HG03039 (cell line): ENCODE measurements around the gene TLE4.
"Not testable (repeated sequence)": the region's sequence is repeated elsewhere in the genome, so short reads cannot be mapped to it uniquely, and the experiment has no call there.

Experiments used
- ATAC-seq: cut with Tn5 transposase; IDR thresholded peaks from one replicate; pipeline ENCODE4 v1.9.1; 2021; ENCODE audit warnings: mild to moderate bottlenecking, moderate library complexity; ENCODE audit not compliant: unreplicated experiment

The TLE4 gene

DNA sequence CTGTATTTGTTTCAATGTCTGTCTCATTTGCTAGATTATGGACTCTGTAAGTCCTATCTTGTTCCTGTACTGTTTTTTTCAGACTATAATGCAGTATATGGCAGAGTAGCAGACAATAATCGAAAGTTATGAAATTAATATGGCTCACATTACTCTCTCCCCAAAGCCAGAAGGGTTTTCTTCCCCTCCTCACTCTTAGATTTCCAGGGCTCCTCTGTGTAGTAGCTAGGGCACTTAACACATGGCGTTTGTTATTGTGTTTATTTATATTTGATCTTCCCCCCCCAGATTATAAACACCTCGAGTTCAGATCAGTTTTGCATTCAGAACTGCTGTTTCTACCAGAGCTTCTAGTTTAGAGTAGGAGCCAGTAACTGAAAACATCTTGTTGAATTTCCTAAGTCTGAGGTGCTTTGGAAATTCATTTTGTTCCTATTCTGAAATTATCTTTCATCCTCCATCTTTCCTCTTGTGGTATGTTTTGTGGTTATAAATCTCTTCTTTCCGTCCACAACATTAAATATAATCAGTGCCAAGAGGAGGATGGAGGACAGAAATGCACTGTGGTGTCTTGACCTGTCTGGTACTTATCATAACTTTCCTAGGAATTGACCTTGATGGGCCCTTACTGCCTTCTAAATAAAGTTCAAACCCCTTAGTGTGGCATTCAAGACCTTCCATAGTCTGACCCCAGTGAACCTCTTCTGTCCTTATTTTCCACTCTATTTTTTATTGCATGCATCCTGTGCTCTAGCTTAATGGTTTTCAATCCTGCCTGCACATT is 27.0 kb downstream of the TLE4 start:
- no peak for ATAC-seq

DNA sequence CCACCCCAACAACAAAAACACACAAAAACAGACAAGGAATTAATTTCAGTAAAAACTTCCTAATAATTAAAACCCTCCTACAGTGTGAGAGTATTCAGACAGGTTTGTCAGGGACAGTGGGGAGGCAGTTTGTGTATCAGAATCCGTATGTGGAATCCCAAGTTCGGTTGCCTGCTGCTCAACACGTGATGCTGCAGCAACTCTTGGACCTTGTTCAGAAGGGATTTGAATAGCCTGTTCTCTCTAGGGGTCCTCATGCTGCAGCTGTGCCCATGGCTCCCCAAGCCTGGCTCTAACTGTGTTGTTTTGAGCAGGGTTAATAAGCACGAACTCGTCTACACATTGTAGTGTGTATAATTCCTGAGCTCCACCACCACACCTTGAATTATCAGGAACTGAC is 28.7 kb downstream of the TLE4 start:
- ATAC-seq, result no peak

DNA sequence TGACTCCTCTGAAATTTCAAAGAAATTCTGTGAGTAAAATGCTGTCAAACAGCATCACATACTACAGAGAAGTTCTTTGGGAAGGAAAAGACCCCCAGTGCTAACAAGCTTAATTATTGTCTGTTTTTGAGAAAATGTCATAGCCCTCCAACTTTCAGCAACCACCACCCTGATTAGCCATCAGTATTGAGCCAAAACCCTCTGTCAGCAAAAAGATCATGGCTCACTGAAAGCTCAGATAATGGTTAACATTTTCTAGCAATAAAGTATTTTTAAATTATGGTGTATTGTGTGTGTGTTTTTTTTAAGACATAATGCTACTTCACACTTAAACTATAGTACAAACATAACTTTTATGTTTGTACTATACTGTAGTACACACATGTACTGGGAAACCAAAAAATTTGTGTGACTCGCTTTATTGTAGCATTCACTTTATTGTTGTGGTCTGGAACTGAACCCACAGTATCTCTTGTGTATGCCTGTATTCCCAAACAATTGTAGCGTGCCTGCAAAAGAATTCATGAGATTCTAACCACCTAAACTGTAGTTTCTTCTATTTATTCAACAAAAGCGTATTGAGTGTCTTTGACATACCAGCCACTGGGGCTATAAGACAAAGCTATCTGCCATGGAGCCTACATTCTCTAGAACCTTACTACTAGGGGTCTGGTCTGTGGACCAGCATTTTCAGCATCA is 31.6 kb downstream of the TLE4 start:
- no peak for ATAC-seq

DNA sequence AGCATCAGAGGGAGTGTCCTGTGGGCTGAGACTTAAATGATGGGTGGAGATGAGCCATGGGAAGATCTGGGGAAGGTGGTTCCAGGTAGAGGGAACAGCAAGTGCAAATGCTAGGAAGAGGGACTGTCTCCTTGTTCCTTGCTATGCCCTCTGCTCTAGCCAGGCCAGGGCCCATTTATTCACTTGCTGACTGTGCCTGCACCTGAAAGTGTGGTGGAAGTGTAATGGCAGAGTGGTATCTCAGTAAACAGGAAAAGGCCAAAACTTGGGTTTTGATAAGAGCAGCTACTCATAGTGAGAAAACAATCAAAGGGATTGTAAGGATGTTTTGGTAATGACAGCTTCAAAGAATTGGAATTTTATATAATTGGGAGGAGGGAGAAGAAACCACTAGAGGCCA is 32.4 kb downstream of the TLE4 start:
- no peak for ATAC-seq

DNA sequence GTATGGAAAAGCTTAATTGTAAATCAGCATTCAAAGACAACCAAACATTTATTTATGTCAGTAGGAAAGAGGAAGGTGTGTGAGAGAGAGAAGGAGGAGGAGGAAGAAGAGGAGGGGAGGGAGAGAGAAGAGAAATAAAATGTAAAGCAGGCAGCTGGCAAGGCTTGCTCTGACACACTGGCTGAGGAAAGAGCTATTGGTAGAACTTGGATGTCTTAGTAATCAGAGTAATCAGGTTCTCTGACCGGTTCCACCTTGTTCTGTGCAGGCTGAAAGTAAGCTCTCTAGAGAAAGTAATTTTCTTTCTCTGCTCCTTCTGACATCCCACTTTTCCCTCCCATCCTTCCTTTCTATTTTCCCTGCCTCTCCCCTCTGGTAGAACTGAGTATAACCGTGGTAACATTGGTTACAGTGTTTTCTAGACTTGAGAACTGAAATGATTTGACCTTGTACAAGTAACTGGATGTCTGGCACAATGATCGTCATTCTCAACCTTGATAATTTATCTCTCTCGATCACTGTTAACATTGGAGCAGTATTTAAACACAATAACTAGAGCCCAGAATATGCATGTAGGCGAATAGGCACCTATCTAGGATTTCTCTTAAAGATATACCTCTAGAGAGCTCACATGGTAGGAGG is 33.3 kb downstream of the TLE4 start:
- ATAC-seq, result no peak

DNA sequence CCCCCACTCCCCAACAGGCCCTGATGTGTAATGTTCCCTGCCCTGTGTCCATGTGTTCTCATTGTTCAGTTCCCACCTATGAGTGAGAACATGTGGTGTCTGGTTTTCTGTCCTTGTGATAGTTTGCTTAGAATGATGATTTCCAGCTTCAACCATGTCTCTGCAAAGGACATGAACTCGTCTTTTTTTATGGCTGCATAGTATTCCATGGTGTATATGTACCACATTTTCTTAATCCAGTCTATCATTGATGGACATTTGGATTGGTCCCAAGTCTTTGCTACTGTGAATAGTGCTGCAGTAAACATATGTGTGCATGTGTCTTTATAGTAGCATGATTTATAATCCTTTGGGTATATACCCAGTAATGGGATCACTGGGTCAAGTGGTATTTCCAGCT is 34.8 kb downstream of the TLE4 start:
- not testable (repeated sequence) for ATAC-seq

DNA sequence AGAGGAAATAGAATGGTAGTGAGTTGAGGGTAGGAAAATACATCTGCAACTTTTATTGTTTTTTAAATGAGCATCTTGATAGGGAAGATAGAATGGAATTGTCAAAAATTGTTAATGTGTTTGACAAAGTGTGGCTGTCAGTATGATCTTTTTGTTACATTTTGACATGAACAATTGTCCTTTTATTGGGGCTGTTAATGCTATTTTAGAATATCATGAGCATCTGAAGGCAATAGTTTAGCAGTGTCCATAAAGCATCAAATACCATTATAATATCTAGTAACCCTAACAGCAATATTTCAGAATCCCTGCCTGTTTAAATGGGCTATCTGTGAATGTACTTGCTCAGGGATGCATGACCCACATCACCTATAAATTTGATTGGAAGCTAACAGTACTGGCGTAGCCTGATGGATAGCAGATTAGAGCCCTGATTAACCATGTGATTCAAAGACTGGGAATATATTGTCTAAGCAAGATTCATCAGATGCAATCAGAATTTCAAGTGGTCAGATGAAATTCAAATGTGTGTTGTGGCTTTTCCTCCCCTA is 37.8 kb downstream of the TLE4 start:
- ATAC-seq, result no peak

DNA sequence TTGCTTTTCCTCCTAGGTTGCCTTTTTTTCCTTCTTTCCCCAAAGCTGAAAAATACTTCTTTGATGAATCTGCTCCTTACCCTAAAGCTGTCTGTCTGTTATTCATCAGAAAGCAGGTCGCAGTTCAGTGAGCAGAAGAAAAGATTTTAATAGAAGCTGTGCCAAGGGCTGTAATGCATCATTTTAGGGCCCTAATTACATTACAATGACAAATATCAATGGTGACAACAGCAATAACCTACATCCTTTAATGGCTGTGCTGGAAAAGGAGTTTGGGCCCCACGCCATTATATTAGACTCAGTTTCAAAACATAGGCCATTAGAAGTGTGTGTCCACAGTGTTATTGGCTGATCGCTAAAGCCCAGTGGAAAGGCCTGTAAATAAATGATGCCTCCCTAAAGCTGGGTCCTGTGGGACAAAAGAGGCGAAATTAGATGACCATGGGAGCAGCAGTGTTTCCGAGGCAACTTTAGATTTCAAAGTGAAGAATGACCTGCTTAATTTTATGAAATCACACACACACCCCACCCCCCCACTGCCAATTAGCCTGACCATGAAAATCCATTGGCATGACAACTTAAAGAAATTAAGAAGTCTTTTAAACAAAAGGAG is 38.4 kb downstream of the TLE4 start:
- no peak for ATAC-seq

DNA sequence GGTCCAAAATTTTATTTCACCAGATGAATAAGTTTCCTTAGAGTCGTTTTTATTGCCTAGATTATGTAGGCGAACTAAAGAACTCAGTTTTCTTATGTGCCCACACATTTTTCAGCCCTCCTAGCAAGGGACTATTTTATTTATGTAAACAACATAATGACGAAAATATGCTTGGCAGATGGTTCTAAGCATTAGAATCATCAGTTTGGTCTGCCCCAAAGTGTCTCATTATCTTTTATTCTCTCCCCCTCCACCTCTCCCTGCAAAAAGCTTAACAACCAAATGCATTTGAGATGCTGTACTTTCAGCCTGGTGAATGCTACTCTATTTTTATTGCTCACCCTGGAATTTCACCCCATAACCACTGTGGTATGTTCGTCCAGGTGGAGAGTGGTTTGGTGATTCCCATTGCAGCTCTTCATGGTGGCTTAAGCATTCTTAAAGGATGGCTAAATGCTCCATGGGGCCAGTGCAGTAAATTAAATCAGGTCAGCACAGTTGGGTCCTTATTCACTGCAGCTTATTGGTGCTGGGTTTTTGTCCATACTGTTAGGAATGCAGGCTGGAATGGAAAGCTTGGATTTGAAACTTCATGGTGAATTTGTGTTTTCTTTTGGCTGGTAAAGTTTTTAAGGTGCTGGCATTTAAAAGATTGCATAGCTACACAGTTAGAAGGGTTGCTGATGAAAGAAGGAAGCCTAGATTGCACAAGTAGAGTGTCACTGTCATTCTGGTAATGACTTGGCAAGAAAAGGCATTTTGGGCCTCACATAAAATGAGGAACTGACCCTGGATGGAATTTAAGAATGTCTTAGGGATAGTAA is 39.2 kb downstream of the TLE4 start:
- ATAC-seq, result peak; percentile 92

DNA sequence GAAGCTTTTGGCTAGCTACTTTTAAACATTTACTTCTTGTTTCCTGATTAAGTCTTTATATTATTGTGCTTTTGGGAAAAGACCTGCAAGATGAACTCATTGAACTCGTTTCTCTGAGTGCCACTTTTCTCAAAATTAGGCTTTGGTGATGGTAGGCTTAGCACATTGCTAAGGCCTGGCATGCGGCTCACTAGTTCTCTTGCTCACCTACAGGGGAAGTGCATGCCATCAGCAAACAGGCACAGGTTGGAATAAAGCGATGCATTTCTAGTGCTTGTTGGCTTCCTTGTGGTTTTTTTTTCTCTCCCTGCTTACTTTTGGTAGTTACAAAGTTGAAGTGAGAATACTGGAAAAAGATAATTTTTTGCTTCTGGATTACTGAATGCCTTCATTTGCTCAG is 41.4 kb downstream of the TLE4 start:
- ATAC-seq, result no peak

DNA sequence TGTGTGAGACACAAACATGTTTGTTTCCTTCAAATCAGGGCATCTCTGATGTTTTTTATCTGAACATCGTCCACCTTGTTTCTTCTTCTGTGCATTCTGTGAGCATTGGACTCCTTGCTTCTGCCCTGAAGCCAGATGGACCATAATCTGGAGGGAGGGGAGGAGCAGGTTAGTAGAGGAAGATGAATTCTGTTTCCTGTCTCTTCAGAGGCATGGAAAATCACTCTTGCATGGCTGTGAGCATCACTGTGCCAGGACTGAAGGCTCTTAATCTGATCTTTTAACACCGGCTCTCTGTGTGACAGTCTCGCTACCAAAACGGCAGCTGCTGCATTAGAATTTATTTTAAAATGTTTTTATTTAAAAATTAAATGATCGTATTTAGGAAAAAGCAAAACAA is 43.3 kb downstream of the TLE4 start:
- no peak for ATAC-seq

DNA sequence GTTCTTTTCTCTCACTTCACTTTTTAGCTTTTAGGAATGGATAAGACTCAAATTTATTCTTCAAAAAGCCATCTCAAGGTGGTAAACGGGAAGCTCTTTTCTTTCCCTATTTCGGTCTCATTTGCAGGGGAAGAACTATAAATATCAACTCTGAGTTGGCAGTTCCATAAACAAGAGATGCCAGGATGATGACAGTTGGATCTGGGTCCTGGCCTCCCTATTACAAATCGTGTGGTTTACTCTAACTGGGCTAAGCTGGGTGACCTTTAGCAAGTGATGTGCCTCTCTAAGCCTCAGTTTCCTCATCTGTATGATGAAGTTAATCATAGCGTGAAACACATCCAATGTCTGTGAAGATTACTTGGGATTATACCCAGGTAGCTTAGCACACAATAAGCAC is 44.2 kb downstream of the TLE4 start:
- no peak for ATAC-seq

DNA sequence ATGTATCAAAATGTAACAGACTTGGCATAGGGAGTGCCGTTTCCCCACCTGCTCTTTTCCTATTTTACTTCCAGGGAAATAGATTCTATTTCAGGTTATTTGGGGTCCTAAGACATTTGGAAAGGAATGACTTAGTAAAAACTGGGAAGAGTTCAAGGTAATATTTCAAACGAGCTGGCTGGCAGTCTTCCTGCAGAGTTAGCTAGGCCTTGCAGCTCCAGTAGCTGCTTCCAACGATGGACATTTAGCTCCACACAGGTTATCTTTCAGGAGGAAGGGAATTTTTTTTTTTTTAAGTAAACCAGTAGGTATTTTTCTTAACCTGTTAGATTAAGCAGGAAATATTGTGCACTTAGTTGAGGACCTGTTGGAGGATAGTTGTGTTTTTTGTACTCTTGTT is 45.2 kb downstream of the TLE4 start:
- no peak for ATAC-seq

DNA sequence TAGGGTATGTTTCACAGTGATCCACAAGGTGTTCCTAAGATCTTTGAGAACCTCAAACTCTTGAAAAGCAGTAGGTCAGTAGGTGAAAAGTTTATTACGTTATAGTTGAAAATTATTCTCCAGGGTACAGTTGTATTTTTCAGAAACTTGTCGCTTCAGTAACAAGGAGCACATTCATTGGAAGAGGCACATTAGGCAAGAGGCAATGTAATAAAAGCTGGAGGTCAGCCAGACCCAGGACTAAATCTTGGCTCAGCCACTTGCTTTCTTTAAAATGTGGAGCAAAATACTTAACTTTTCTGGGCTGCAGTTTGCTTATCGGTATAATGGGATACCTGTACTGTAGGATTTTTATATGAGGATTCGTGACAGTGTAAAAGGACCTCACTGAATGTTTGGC is 45.6 kb downstream of the TLE4 start:
- ATAC-seq, result no peak

DNA sequence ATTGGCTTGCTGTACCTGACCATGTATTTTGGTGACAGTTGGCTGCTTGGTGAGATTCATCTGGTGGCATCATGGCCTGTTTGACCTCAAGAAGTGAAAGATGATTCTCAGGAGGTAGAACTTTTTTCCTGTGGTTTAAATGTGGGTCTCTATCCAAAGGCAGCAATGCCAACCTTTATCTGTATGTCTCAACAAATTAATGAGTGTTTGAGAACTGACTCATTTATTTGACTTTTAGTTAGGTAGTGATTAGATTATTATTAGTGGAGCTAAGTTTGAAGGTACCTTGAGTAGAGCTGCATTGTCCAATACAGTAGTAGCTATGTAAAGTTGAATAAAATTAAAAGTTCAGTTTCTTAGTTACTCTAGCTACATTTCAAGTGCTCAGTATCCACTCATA is 48.2 kb downstream of the TLE4 start:
- ATAC-seq, result no peak

DNA sequence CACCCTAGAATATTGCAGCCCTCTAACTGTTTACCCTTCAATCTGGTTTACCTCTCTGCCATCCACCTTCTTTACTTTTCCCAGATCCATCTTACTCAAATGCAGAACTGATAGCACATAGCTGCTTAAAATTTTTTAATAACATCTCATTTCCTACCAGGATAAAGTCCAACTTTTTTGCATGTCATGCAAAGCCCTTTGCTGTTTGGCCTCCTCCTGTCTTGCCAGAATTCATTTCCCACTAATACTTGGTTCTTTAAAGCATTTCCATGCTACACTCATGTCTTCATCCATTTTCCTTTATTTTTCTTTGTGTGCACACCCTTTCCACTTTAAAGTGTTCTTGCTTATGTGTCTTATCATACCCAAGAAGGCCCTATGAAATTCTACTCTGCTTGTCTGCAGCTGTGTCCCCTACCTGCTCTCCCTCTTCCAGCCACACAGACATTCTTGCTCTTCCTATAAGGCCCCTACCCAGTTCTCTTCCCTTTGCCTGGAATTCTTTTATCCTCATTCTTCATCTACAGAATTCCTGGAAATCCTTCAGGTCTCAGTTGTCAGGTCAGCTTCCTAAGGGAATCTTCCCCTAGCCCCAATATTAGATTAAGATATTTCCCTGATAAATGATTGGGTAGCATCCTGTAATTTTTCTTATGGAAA is 50.3 kb downstream of the TLE4 start:
- no peak for ATAC-seq

DNA sequence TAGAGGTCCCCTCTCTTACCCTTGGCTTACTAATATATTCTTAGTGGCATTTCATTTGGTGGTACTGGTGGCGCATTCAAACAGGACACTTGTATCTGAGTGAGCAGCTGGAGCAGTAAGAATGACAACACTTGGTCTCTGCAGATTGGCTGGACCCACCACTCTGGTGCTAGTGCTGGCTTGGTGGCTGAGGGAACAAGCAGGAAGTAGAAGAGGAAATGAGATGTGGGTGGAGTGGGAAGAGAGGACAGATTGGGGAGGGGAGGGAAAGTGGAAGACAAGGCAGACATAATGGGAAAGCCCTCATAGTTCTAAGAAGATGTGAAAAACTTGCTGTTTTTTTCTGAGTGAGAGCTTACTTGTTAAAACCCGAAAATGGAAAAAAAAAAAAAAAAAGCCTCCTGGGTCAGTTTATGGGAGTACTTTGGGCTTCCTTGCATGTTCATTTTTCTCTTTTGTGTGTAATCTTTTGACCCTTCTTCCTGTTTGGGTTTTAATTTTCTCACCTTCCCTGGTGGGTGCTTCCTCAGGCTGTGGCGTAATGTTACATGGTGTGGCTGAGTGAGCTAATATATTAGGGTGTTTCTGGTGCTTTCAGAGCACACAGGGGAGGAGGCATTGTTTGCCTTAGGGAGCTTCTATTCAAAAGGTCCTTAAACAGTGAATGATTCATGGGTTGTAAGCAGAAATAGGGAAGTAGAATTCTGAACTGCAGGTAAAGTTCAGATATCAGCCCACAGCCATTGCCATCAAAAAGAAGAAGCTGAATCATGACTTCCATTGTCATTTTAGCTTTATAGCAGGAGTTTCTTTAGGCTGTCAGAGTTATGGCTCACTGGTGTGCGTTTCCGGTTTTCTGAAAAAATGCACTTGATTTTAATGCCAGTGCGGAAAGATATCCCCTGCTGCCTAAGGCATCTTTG is 52.3 kb downstream of the TLE4 start:
- peak; percentile 85 for ATAC-seq

DNA sequence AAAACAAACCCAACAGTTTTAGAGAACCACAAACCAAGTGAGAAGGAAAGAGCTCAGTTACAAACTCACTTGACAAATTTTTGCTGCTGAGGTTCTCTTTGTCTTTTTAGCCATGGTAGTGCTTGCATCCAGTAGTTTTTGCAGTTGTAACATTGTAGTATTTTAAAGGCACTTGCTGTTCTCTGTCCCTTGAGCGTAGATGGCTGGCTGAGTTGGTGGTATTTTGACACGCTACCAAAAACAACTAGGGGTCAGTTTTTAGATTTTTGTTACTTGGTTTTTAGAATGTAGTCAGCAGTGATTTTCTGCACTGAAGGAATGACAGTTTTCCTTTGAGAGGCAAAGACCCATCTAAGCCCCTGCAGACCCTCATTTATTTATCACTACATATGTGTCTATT is 58.0 kb downstream of the TLE4 start:
- ATAC-seq, result no peak
